GM13977 (cell line): ENCODE measurements around the gene WDFY2.
A peak's percentile ranks its signal among the peaks of the same experiment; 100 is the strongest.
"Not testable (repeated sequence)": the region's sequence is repeated elsewhere in the genome, so short reads cannot be mapped to it uniquely, and the experiment has no call there.

Experiments used
- DNase-seq: peaks from one replicate; pipeline ENCODE4 v3.0.0; 2012; ENCODE audit warnings: low spot score
- CTCF ChIP-seq: IDR thresholded peaks from 2 replicates; pipeline ENCODE4 v1.5.1; 2012; ENCODE audit warnings: mild to moderate bottlenecking, control low read depth; ENCODE audit not compliant: insufficient read depth; ENCODE audit errors: extremely low read depth, missing control alignments
- in situ Hi-C: fragments of 300-500 bp; cut with MboI; formaldehyde crosslinking; loops from one replicate; pipeline ENCODE4 v1.12.0; 2022; ENCODE audit warnings: low sequenced_read_pairs, low pct_unique_long_range_greater_than_20kb, mixed read lengths, inconsistent platforms; ENCODE audit not compliant: unreplicated experiment

WDFY2 gene

GRCh38 chr13:51583875-51584730, at the start of gene WDFY2:
WDFY2 (plus strand) TSS chr13:51584462; CDS start chr13:51584688, 226 bp downstream.
- no peak for TF ChIP-seq CTCF
- in situ Hi-C loops = no loop called here
- DNase-seq = peak; percentile 94

- no peak for DNase-seq
- no peak for TF ChIP-seq CTCF
- in situ Hi-C loops = no loop called here
Observed at GRCh38 chr13:51538591-51539179, 45.6 kb upstream of the WDFY2 start.

- in situ Hi-C loops = no loop called here
- TF ChIP-seq CTCF = no peak
- DNase-seq = no peak
Observed at GRCh38 chr13:51539887-51540286, 44.4 kb upstream of the WDFY2 start.

GRCh38 chr13:51541037-51541436, 43.2 kb upstream of the WDFY2 start:
- in situ Hi-C loops = no loop called here
- DNase-seq = no peak
- no peak for TF ChIP-seq CTCF

GRCh38 chr13:51541809-51542258, 42.4 kb upstream of the WDFY2 start:
- in situ Hi-C loops = no loop called here
- no peak for DNase-seq
- no peak for TF ChIP-seq CTCF

- no peak for DNase-seq
- no peak for TF ChIP-seq CTCF
- in situ Hi-C loops = no loop called here
Observed at GRCh38 chr13:51542346-51543242, 41.7 kb upstream of the WDFY2 start.

GRCh38 chr13:51545446-51545845, 38.8 kb upstream of the WDFY2 start:
- DNase-seq, in situ Hi-C loops: not testable (repeated sequence)
